RWPE1 (cell line): ENCODE measurements around the gene TCIRG1.

Experiments used
- CTCF ChIA-PET: fragments of 350-600 bp; sonication (Branson Sonifier 250); formaldehyde crosslinking; extraction: SDS; loops from one replicate; lab custom pipeline; 2021; lab: Yijun Ruan, JAX
- POLR2A ChIA-PET: fragments of 400-600 bp; formaldehyde crosslinking; extraction: SDS; loops from one replicate; lab custom pipeline; 2020; ENCODE audit warnings: antibody characterized with exemption; ENCODE audit not compliant: low non-redundant PET; lab: Yijun Ruan, JAX
- DNase-seq: peaks from one replicate; pipeline ENCODE4 v3.0.0; 2012; ENCODE audit warnings: low spot score
- H3K27ac ChIP-seq: fragments of 450-650 bp; 2 replicates; pipeline ENCODE4 v1.5.1; 2017
- TF ChIP-seq, protein P1 (sequence below): fragments of 450-650 bp; conservative IDR thresholded peaks from 2 replicates; pipeline ENCODE4 v1.5.1; 2017; ENCODE audit warnings: low read depth, mild to moderate bottlenecking

TCIRG1 gene

DNA sequence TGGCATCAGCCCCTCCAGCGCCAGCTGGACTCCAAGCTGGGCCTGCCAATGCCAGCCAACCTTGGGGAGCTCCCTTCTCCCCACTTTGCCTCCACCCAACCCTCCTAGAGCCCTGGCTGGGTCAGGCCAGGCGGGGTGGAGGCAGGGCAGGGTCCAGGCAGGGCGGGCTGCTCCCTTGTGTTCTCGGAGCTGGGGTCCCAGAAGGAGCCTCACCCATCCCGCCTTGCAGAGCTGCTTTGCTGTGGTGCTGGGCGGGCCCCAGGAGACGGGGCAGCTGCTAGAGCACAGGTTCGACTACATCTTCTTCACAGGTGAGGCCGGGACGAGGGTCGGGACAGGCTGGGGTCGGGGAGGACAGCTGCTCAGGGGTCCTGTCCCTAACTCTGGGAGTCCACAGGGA lies 19.3 kb upstream of the TCIRG1 start:
- TF ChIP-seq, protein P1, sequence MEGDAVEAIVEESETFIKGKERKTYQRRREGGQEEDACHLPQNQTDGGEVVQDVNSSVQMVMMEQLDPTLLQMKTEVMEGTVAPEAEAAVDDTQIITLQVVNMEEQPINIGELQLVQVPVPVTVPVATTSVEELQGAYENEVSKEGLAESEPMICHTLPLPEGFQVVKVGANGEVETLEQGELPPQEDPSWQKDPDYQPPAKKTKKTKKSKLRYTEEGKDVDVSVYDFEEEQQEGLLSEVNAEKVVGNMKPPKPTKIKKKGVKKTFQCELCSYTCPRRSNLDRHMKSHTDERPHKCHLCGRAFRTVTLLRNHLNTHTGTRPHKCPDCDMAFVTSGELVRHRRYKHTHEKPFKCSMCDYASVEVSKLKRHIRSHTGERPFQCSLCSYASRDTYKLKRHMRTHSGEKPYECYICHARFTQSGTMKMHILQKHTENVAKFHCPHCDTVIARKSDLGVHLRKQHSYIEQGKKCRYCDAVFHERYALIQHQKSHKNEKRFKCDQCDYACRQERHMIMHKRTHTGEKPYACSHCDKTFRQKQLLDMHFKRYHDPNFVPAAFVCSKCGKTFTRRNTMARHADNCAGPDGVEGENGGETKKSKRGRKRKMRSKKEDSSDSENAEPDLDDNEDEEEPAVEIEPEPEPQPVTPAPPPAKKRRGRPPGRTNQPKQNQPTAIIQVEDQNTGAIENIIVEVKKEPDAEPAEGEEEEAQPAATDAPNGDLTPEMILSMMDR: no peak
- ChIA-PET CTCF (interaction anchor here (0.6 to 1.4 kb wide), 3 partner anchors 9 to 61 kb away, joined by 4 read pairs; partner anchors contain the start of gene ALDH3B1), POLR2A (interaction anchor here (0.6 kb wide), 1 partner anchor 1752 kb away, joined by 3 read pairs; no protein-coding TSS in a partner anchor)
- DNase-seq: no peak
- H3K27ac ChIP-seq: peak overlapping the region; percentile 99

DNA sequence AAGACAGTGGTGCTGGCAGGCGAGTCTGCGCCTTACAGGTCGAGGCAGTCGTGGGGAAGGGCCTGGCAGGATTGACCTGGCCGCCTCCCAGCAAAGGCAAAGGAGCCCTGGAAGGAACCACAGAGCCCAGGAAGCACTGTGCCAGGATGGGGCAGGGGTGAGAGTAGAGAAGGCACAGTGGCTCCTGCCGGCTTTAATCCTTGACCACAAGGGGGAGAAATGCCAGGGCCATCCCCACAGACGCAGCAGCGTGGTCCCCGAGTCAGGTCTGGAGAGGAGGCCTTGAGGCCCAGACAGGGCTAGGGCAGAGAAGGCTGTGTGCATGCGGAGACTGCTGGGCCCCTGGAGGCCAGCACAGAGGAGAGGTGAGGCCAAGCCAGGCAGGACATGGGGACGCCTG lies 18.2 kb upstream of the TCIRG1 start:
- POLR2A ChIA-PET: no interaction called here
- DNase-seq: no peak
- CTCF ChIA-PET: interaction anchor here (0.9 to 1.4 kb wide), 4 partner anchors 11 to 19 kb away, joined by 3 to 4 read pairs (median 3); partner anchors contain the start of genes ALDH3B1 and TCIRG1
- TF ChIP-seq, protein P1: no peak; the same call in 1 of the 2 replicates
- peak overlapping the region; percentile 99 for H3K27ac ChIP-seq

DNA sequence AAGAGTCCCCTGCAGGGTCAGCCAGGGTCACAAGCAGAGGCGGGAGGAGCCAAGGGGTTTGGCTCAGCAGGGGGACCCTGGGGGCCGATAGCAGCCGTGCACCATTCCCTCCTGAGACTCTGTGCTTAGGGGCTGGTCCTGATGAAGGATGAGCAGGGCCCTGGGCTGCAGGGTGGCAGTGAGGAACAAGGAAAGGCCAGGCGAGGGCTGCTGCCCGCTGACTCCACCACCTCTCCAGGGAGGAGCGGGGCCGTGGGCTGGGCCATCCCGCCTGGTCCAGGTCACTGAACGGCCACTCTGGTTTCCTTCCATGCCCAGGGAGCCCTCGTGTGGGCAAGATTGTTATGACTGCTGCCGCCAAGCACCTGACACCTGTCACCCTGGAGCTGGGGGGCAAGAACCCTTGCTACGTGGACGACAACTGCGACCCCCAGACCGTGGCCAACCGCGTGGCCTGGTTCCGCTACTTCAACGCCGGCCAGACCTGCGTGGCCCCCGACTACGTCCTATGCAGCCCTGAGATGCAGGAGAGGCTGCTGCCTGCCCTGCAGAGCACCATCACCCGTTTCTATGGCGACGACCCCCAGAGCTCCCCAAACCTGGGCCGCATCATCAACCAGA lies 17.5 kb upstream of the TCIRG1 start:
- TF ChIP-seq, protein P1: peak; percentile 32
- peak overlapping the region; percentile 99 for H3K27ac ChIP-seq
- ChIA-PET POLR2A (no interaction called here), CTCF (interaction anchor here (0.6 to 1.4 kb wide), 6 partner anchors 8 to 195 kb away, joined by 3 to 5 read pairs (median 4); partner anchors contain the start of gene ALDH3B1)
- no peak for DNase-seq

DNA sequence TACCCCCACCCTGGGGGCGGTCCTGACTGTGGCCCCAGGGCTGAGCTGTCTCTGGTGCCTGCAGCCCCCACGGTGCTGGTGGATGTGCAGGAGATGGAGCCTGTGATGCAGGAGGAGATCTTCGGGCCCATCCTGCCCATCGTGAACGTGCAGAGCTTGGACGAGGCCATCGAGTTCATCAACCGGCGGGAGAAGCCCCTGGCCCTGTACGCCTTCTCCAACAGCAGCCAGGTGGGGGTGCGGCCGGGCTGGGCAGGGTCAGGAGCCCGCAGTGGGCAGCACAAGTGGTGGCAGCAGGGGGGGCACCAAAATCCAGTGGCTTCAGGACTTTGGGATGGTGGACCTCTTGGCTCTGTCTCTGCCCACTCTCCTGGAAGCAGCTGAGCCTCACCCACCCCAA lies 16.3 kb upstream of the TCIRG1 start:
- H3K27ac ChIP-seq: peak overlapping the region; percentile 35
- POLR2A ChIA-PET: no interaction called here
- TF ChIP-seq, protein P1: no peak
- CTCF ChIA-PET: interaction anchor here (1.2 kb wide), 1 partner anchor 23 kb away, joined by 4 read pairs; no protein-coding TSS in a partner anchor
- no peak for DNase-seq

DNA sequence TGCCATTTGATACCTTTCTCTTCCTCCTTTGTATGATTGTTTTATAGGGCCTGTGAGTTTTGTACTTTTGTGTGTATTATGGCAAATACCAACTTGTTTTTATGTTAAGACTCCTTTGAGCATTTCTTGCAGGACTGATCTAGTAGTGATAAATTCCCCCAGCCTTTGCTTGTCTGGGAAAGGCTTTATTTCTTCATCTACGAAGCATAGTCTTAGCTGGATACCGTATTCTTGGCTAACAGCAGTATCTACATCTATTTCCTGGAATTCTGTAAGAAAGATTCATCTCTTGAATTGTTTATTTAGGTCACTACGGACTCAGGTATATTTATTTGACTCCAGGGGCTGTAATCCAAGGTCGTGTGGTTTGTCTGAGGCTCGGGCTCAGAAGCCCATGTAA lies 14.3 kb upstream of the TCIRG1 start:
- no peak for DNase-seq
- TF ChIP-seq, protein P1: no peak
- H3K27ac ChIP-seq: peak overlapping the region; percentile 82
- CTCF ChIA-PET: interaction anchor here (1.3 kb wide), 1 partner anchor 15 kb away, joined by 15 read pairs; no protein-coding TSS in a partner anchor
- POLR2A ChIA-PET: no interaction called here

DNA sequence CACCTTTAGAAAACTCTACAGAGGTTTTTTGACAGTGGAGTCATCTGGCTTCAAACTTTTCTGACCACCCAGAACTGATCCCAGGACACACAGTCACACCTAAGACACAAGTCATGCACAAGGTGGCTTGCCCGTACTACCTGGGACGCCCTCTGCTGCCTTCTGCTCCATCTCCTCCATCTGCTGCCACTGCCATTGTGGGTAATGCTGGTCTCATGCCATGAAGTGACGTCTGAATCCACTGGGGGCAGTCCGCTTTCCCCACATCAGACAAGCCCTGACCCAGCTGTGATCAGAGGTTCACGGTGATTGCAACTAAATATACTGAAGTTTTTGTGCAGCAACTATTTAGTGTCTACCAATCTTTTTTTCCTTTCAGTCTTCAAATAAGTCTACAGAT lies 13.8 kb upstream of the TCIRG1 start:
- POLR2A ChIA-PET: no interaction called here

More for the DNA sequence above, 13.8 kb upstream of the TCIRG1 start:
- TF ChIP-seq, protein P1: no peak
- CTCF ChIA-PET: interaction anchor here (0.7 to 1.3 kb wide), 2 partner anchors 16 to 272 kb away, joined by 3 to 15 read pairs; no protein-coding TSS in a partner anchor
- no peak for DNase-seq
- H3K27ac ChIP-seq: peak overlapping the region; percentile 82
